Right renal pelvis (tissue), 4 donors: ENCODE measurements around the gene MORC2. TPM values are rescaled to one million over a fixed set of nuclear protein-coding genes. Genes with fewer than 3 reads are reported as not detected.

Experiments used
- DNase-seq, 4 donors: peaks; one replicate each; pipeline ENCODE4 v3.0.0-alpha.2; 2013; ENCODE audit warnings: low read depth in 4 of 4, low spot score in 3 of 4, missing footprints in 1 of 4
- polyA plus RNA-seq, 4 donors: library from polyadenylated mRNA; unstranded; fragments of 120-200 nt; gene quantifications; one replicate each; pipeline ENCODE4 v1.2.1, GENCODE V29; 2013; ENCODE audit not compliant: insufficient read length in 4 of 4

MORC2 gene
- 10 to 100 TPM; 31.8 to 36.3 (median 33.6) TPM for polyA plus RNA-seq

- DNase-seq: peak in 2 of 4 donors; percentile 1 to 34
Measured at GRCh38 chr22:30968015-30968923, at the start of gene MORC2. TSS of gene MORC2 (minus strand) at chr22:30968774. CDS start at chr22:30967889, 885 bp downstream.

- no peak for DNase-seq
Measured at GRCh38 chr22:31005535-31005934, 37.0 kb upstream of the MORC2 start.

GRCh38 chr22:31001124-31001770 is 32.7 kb upstream of the MORC2 start:
- DNase-seq: no peak

- no peak for DNase-seq
Measured at GRCh38 chr22:30998329-30998728, 29.8 kb upstream of the MORC2 start.

GRCh38 chr22:30996462-30996861 is 27.9 kb upstream of the MORC2 start:
- DNase-seq: no peak

GRCh38 chr22:30994960-30995359 is 26.4 kb upstream of the MORC2 start:
- no peak for DNase-seq

- DNase-seq: no peak
Measured at GRCh38 chr22:30992565-30992964, 24.0 kb upstream of the MORC2 start.

- no peak for DNase-seq
Measured at GRCh38 chr22:30990690-30991089, 22.1 kb upstream of the MORC2 start.

GRCh38 chr22:30989474-30989873 is 20.9 kb upstream of the MORC2 start:
- no peak for DNase-seq

- DNase-seq: no peak
Measured at GRCh38 chr22:30985561-30986208, 17.1 kb upstream of the MORC2 start.

GRCh38 chr22:30984317-30984716 is 15.7 kb upstream of the MORC2 start:
- DNase-seq: no peak

- no peak for DNase-seq
Measured at GRCh38 chr22:30982512-30982911, 13.9 kb upstream of the MORC2 start.

GRCh38 chr22:30979932-30980331 is 11.4 kb upstream of the MORC2 start:
- no peak for DNase-seq

- no peak for DNase-seq
Measured at GRCh38 chr22:30978304-30978962, 9.9 kb upstream of the MORC2 start.

- no peak for DNase-seq
Measured at GRCh38 chr22:30970356-30970746, 1.8 kb upstream of the MORC2 start.

- peak in 1 of 4 donors; percentile 12 for DNase-seq
Measured at GRCh38 chr22:30969532-30970355, 1.2 kb upstream of the MORC2 start.

GRCh38 chr22:30968924-30969531 is 454 bp upstream of the MORC2 start, which contains the start of gene TUG1:
TSS of gene TUG1 (plus strand) at chr22:30969265.
- DNase-seq: peak; percentile 94 to 97 (median 96)

- no peak for DNase-seq
Measured at GRCh38 chr22:30964858-30965257, 3.7 kb downstream of the MORC2 start.

GRCh38 chr22:30955153-30955552 is 13.4 kb downstream of the MORC2 start:
- no peak for DNase-seq
